Adipocyte (in vitro differentiated cells): Measurements from ENCODE around the gene RGS3.

Experiments
- DNase-seq: peaks from one replicate; pipeline ENCODE4 v3.0.0-alpha.2; 2015; ENCODE audit warnings: low read depth
- H3K27me3 ChIP-seq: replicated peaks from 2 replicates; pipeline ENCODE4 v1.7.0; 2013; ENCODE audit warnings: mild to moderate bottlenecking, low read length, moderate library complexity; ENCODE audit not compliant: control insufficient read depth, insufficient read depth
- H3K36me3 ChIP-seq: 2 replicates; pipeline ENCODE4 v1.7.0; 2013; ENCODE audit warnings: low read length, mild to moderate bottlenecking, moderate library complexity; ENCODE audit not compliant: control insufficient read depth, insufficient read depth, severe bottlenecking
- H3K4me1 ChIP-seq: 2 replicates; pipeline ENCODE4 v1.7.0; 2013; ENCODE audit warnings: mild to moderate bottlenecking, low read length, moderate library complexity; ENCODE audit not compliant: control insufficient read depth, insufficient read depth
- H3K4me3 ChIP-seq: 2 replicates; pipeline ENCODE4 v1.7.0; 2013; ENCODE audit warnings: mild to moderate bottlenecking, low read length, moderate library complexity
- H3K9ac ChIP-seq: 2 replicates; pipeline ENCODE4 v1.7.0; 2013; ENCODE audit warnings: mild to moderate bottlenecking, low read length, moderate library complexity
- H3K9me3 ChIP-seq: 2 replicates; pipeline ENCODE4 v1.7.0; 2013; ENCODE audit warnings: mild to moderate bottlenecking, low read length, moderate library complexity; ENCODE audit not compliant: control insufficient read depth

The RGS3 gene

GRCh38 chr9:113621980-113622379 lies 158.5 kb downstream of the RGS3 start:
- Histone ChIP-seq H3K9ac (peak overlapping the region; percentile 27), H3K4me3 (no peak overlapping the region), H3K27me3 (no peaks in the 10 kb centered on the region), H3K36me3 (no peaks in the 10 kb centered on the region), H3K4me1 (peaks cover 62% of the 10 kb centered on the region), H3K9me3 (no peaks in the 10 kb centered on the region)
- DNase-seq, result no peak

- Histone ChIP-seq H3K36me3 (no peaks in the 10 kb centered on the region), H3K27me3 (no peaks in the 10 kb centered on the region), H3K9me3 (no peaks in the 10 kb centered on the region), H3K4me3 (no peak overlapping the region), H3K9ac (peak overlapping the region; percentile 4), H3K4me1 (peaks cover 65% of the 10 kb centered on the region)
- peak; percentile 67 for DNase-seq
These were observed 159.3 kb downstream of the RGS3 start for GRCh38 chr9:113622600-113623400.

GRCh38 chr9:113623851-113624485 lies 160.4 kb downstream of the RGS3 start:
- Histone ChIP-seq H3K27me3 (no peaks in the 10 kb centered on the region), H3K9me3 (no peaks in the 10 kb centered on the region), H3K4me1 (peaks cover 65% of the 10 kb centered on the region), H3K9ac (no peak overlapping the region), H3K4me3 (no peak overlapping the region), H3K36me3 (no peaks in the 10 kb centered on the region)
- DNase-seq, result no peak

- H3K4me1 ChIP-seq, result peaks cover 65% of the 10 kb centered on the region
- peak overlapping the region; percentile 22 for H3K9ac ChIP-seq
- H3K36me3 ChIP-seq, result no peaks in the 10 kb centered on the region
- H3K27me3 ChIP-seq, result no peaks in the 10 kb centered on the region
- DNase-seq, result peak; percentile 68
- H3K9me3 ChIP-seq, result no peaks in the 10 kb centered on the region
- no peak overlapping the region for H3K4me3 ChIP-seq
These were observed 161.2 kb downstream of the RGS3 start for GRCh38 chr9:113624721-113625120.

GRCh38 chr9:113625486-113625885 lies 162.0 kb downstream of the RGS3 start:
- H3K36me3 ChIP-seq, result no peaks in the 10 kb centered on the region

GRCh38 chr9:113626735-113627495 lies 163.4 kb downstream of the RGS3 start:
- no peak for DNase-seq
- H3K36me3 ChIP-seq, result no peaks in the 10 kb centered on the region
- peaks cover 51% of the 10 kb centered on the region for H3K4me1 ChIP-seq
- no peaks in the 10 kb centered on the region for H3K27me3 ChIP-seq
- H3K9ac ChIP-seq, result peak overlapping the region; percentile 45
- H3K4me3 ChIP-seq, result no peak overlapping the region
- no peaks in the 10 kb centered on the region for H3K9me3 ChIP-seq

More at GRCh38 chr9:113625486-113625885, 162.0 kb downstream of the RGS3 start:
- Histone ChIP-seq H3K27me3 (no peaks in the 10 kb centered on the region), H3K9me3 (no peaks in the 10 kb centered on the region), H3K4me1 (peaks cover 57% of the 10 kb centered on the region), H3K4me3 (no peak overlapping the region), H3K9ac (peak overlapping the region; percentile 22)
- no peak for DNase-seq

- DNase-seq, result no peak
- no peaks in the 10 kb centered on the region for H3K9me3 ChIP-seq
These were observed 165.1 kb downstream of the RGS3 start for GRCh38 chr9:113628621-113629020.

GRCh38 chr9:113630386-113631136 lies 167.0 kb downstream of the RGS3 start:
- no peak overlapping the region for H3K9ac ChIP-seq
- no peaks in the 10 kb centered on the region for H3K27me3 ChIP-seq
- no peak overlapping the region for H3K4me3 ChIP-seq
- no peak for DNase-seq
- peaks cover 50% of the 10 kb centered on the region for H3K4me1 ChIP-seq
- no peaks in the 10 kb centered on the region for H3K36me3 ChIP-seq
- H3K9me3 ChIP-seq, result no peaks in the 10 kb centered on the region

More at GRCh38 chr9:113628621-113629020, 165.1 kb downstream of the RGS3 start:
- H3K27me3 ChIP-seq, result no peaks in the 10 kb centered on the region
- H3K4me3 ChIP-seq, result no peak overlapping the region
- H3K4me1 ChIP-seq, result peaks cover 47% of the 10 kb centered on the region
- H3K36me3 ChIP-seq, result no peaks in the 10 kb centered on the region
- no peak overlapping the region for H3K9ac ChIP-seq

- Histone ChIP-seq H3K9me3 (no peaks in the 10 kb centered on the region), H3K4me3 (no peak overlapping the region)
These were observed 167.7 kb downstream of the RGS3 start for GRCh38 chr9:113631137-113631765.

GRCh38 chr9:113631871-113632665 lies 168.5 kb downstream of the RGS3 start:
- H3K36me3 ChIP-seq, result no peaks in the 10 kb centered on the region
- DNase-seq, result no peak
- no peaks in the 10 kb centered on the region for H3K9me3 ChIP-seq
- no peaks in the 10 kb centered on the region for H3K27me3 ChIP-seq
- no peak overlapping the region for H3K4me3 ChIP-seq
- H3K4me1 ChIP-seq, result peaks cover 46% of the 10 kb centered on the region
- peak overlapping the region; percentile 9 for H3K9ac ChIP-seq

More at GRCh38 chr9:113631137-113631765, 167.7 kb downstream of the RGS3 start:
- Histone ChIP-seq H3K4me1 (peaks cover 52% of the 10 kb centered on the region), H3K27me3 (no peaks in the 10 kb centered on the region), H3K36me3 (no peaks in the 10 kb centered on the region), H3K9ac (no peak overlapping the region)
- DNase-seq, result no peak
